Panc1 (cell line): ENCODE results near the gene FANK1. TPM values are rescaled to one million over a fixed set of nuclear protein-coding genes. Genes with fewer than 3 reads are reported as not detected.

ENCODE experiments used
- ATAC-seq: fragments of 200-7000 bp; cut with Tn5 transposase; 2 replicates; pipeline ENCODE4 v1.9.1; 2020; ENCODE audit warnings: mild to moderate bottlenecking, moderate library complexity
- BruUV-seq: library from RNA; stranded (reverse); fragments of 400-500 nt; replicated peaks from 2 replicates; lab custom pipeline; 2021; lab: Mats Ljungman, UMichigan
- CTCF ChIA-PET: fragments of 300-600 bp; sonication (Branson Sonifier 250); formaldehyde crosslinking; loops from one replicate; lab custom pipeline; 2022; ENCODE audit warnings: antibody characterized with exemption; lab: Charles Lee
- POLR2A ChIA-PET: fragments of 300-600 bp; sonication (Branson Sonifier 250); formaldehyde crosslinking; loops from one replicate; lab custom pipeline; 2022; ENCODE audit warnings: antibody characterized with exemption; lab: Charles Lee
- DNase-seq: peaks from one replicate; pipeline ENCODE4 v3.0.0-alpha.2; 2010; ENCODE audit warnings: low read depth, low spot score
- H3K27ac ChIP-seq: 2 replicates; pipeline ENCODE4 v1.5.1; 2011; ENCODE audit warnings: mild to moderate bottlenecking, low read length, inconsistent platforms
- H3K27me3 ChIP-seq: fragments of 200-500 bp; sonication (Bioruptor generic); 2 replicates; pipeline ENCODE4 v1.6.0; 2014; ENCODE audit warnings: low read length, inconsistent platforms; ENCODE audit not compliant: control insufficient read depth, insufficient read depth
- H3K36me3 ChIP-seq: fragments of 200-500 bp; sonication (Bioruptor generic); 2 replicates; pipeline ENCODE4 v1.5.1; 2014; ENCODE audit warnings: inconsistent platforms, mild to moderate bottlenecking, low read length, moderate library complexity; ENCODE audit not compliant: control insufficient read depth, insufficient read depth
- H3K4me1 ChIP-seq: 2 replicates; pipeline ENCODE4 v1.5.1; 2011; ENCODE audit warnings: inconsistent platforms, mild to moderate bottlenecking, low read length, moderate library complexity; ENCODE audit not compliant: control insufficient read depth, insufficient read depth
- H3K4me3 ChIP-seq, 2 experiments: 2 replicates each; pipeline ENCODE4 v1.5.1; 2011 to 2012; ENCODE audit warnings: low read depth in 2 of 2, low read length in 2 of 2, mild to moderate bottlenecking in 2 of 2, inconsistent platforms in 1 of 2, moderate library complexity in 1 of 2
- H3K9me3 ChIP-seq: fragments of 200-500 bp; sonication (Bioruptor generic); 2 replicates; pipeline ENCODE4 v1.5.1; 2014; ENCODE audit warnings: low read depth, mild to moderate bottlenecking, inconsistent platforms, low read length, moderate library complexity; ENCODE audit not compliant: control insufficient read depth, insufficient read depth
- POLR2AphosphoS5 ChIP-seq: IDR thresholded peaks from 2 replicates; pipeline ENCODE4 v1.6.1; 2012; ENCODE audit warnings: mild to moderate bottlenecking, low read depth, low read length, moderate library complexity
- SIN3A ChIP-seq: IDR thresholded peaks from 2 replicates; pipeline ENCODE4 v1.6.1; 2012; ENCODE audit warnings: low read depth, mild to moderate bottlenecking, low read length, moderate library complexity, borderline replicate concordance; ENCODE audit not compliant: insufficient read depth
- TCF7L2 ChIP-seq: IDR thresholded peaks from 2 replicates; pipeline ENCODE4 v1.6.1; 2011; ENCODE audit warnings: mild to moderate bottlenecking, low read depth, low read length, inconsistent platforms
- in situ Hi-C: cut with HindIII; loops from 2 replicates; pipeline ENCODE4 v1.10.0; 2016; ENCODE audit warnings: low sequenced_read_pairs, low pct_unique_long_range_greater_than_20kb
- intact Hi-C: fragments of 100-400 bp; cut with micrococcal nuclease; formaldehyde crosslinking; loops from one replicate; pipeline ENCODE4 v1.10.0; 2022; ENCODE audit not compliant: unreplicated experiment
- total RNA-seq: library from RNA; stranded (reverse); gene quantifications from one replicate; pipeline ENCODE4 v1.2.1, GENCODE V29; 2021; ENCODE audit not compliant: unreplicated experiment
- TF ChIP-seq, protein P1 (sequence below), 2 experiments: IDR thresholded peaks; 2 replicates each; pipeline ENCODE4 v1.6.1; 2011 to 2012; ENCODE audit warnings: low read depth in 2 of 2, control low read depth in 1 of 2, low read length in 1 of 2, mild to moderate bottlenecking in 1 of 2, moderate library complexity in 1 of 2; ENCODE audit not compliant: insufficient read depth in 1 of 2
- TF ChIP-seq, protein P2 (sequence below): fragments of 450-650 bp; IDR thresholded peaks from 2 replicates; pipeline ENCODE4 v1.5.1; 2017; ENCODE audit warnings: mild to moderate bottlenecking

Gene FANK1
- total RNA-seq, 1 experiment from 2014 or later, result 19.1 TPM

DNA sequence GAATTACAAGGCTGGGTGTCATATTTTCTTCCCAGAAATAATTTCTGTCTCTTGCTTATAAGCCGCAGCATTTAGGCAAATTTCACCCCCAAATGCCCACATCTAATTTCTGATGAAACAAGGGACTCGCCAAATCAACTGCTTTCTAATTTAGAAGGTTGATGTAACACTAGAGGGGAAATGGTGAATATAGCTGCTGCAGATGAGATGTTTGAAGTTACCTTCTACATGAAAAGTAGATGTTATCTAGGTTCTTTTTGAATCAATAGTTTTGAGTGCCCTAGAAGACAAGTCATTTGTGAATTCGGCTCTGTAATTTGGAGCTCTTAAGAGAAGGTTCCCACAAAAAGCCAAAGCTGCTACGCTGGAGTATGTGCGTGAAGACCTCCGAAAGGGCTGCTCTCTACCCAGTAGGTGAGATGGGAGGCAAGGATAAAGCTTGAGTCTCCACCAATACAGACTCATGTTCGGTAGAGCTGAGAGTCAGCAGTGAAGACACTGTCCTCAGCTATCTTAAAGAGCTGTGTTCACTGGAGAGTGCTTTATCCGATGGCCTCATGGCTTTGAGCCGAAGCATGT lies 99.5 kb downstream of the FANK1 start:
- ChIA-PET POLR2A (no interaction called here), CTCF (no interaction called here)
- no TSS peak for BruUV-seq
- no peaks in the 10 kb centered on the region for H3K36me3 ChIP-seq
- H3K4me3 ChIP-seq, result no peak overlapping the region
- intact Hi-C loops (no loop called here), in situ Hi-C loops (no loop called here)
- no peaks in the 10 kb centered on the region for H3K4me1 ChIP-seq
- no peaks in the 10 kb centered on the region for H3K9me3 ChIP-seq
- ATAC-seq, result no peak
- H3K27me3 ChIP-seq, result no peaks in the 10 kb centered on the region
- TF ChIP-seq, protein P1, sequence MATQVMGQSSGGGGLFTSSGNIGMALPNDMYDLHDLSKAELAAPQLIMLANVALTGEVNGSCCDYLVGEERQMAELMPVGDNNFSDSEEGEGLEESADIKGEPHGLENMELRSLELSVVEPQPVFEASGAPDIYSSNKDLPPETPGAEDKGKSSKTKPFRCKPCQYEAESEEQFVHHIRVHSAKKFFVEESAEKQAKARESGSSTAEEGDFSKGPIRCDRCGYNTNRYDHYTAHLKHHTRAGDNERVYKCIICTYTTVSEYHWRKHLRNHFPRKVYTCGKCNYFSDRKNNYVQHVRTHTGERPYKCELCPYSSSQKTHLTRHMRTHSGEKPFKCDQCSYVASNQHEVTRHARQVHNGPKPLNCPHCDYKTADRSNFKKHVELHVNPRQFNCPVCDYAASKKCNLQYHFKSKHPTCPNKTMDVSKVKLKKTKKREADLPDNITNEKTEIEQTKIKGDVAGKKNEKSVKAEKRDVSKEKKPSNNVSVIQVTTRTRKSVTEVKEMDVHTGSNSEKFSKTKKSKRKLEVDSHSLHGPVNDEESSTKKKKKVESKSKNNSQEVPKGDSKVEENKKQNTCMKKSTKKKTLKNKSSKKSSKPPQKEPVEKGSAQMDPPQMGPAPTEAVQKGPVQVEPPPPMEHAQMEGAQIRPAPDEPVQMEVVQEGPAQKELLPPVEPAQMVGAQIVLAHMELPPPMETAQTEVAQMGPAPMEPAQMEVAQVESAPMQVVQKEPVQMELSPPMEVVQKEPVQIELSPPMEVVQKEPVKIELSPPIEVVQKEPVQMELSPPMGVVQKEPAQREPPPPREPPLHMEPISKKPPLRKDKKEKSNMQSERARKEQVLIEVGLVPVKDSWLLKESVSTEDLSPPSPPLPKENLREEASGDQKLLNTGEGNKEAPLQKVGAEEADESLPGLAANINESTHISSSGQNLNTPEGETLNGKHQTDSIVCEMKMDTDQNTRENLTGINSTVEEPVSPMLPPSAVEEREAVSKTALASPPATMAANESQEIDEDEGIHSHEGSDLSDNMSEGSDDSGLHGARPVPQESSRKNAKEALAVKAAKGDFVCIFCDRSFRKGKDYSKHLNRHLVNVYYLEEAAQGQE (IDR thresholded peaks at IDR 0.05; ENCODE audit: insufficient read depth in 1 of 2, low read depth in 2 of 2, low read length in 1 of 2), result no peak
- TF ChIP-seq, protein P2, sequence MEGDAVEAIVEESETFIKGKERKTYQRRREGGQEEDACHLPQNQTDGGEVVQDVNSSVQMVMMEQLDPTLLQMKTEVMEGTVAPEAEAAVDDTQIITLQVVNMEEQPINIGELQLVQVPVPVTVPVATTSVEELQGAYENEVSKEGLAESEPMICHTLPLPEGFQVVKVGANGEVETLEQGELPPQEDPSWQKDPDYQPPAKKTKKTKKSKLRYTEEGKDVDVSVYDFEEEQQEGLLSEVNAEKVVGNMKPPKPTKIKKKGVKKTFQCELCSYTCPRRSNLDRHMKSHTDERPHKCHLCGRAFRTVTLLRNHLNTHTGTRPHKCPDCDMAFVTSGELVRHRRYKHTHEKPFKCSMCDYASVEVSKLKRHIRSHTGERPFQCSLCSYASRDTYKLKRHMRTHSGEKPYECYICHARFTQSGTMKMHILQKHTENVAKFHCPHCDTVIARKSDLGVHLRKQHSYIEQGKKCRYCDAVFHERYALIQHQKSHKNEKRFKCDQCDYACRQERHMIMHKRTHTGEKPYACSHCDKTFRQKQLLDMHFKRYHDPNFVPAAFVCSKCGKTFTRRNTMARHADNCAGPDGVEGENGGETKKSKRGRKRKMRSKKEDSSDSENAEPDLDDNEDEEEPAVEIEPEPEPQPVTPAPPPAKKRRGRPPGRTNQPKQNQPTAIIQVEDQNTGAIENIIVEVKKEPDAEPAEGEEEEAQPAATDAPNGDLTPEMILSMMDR, result no peak
- DNase-seq, result no peak
- H3K27ac ChIP-seq, result no peak overlapping the region

DNA sequence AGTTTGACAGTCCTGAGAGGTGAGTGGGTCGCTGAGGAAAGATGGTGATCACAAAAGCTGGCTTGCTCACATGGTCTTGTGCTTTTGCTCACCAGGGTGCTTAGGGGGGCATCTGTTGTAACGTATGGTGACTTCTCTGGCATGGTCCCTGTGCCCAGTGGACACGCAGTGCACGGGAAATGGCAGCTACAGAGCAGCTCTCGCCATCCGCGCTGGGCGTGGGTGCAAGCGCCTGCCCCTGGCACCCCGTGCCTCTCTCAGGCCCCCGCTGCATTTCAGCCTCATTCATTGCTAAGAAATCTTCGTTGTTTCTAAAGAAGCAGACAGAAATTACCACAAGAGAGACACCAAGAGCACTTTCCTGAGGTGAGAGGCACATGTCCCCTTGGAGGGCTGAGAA lies 101.2 kb downstream of the FANK1 start:
- intact Hi-C loops, result no loop called here
- no peaks in the 10 kb centered on the region for H3K27me3 ChIP-seq
- in situ Hi-C loops, result no loop called here
- DNase-seq, result no peak
- no peaks in the 10 kb centered on the region for H3K36me3 ChIP-seq
- POLR2A ChIA-PET, result no interaction called here
- TF ChIP-seq, protein P1 (IDR thresholded peaks at IDR 0.05; ENCODE audit: insufficient read depth in 1 of 2, low read depth in 2 of 2, low read length in 1 of 2), result no peak
- TF ChIP-seq SIN3A (no peak), POLR2AphosphoS5 (no peak), TCF7L2 (no peak)
- TF ChIP-seq, protein P2, result no peak
- ATAC-seq, result no peak
- no peak overlapping the region for H3K4me3 ChIP-seq
- H3K4me1 ChIP-seq, result no peaks in the 10 kb centered on the region
- no TSS peak for BruUV-seq
- CTCF ChIA-PET, result no interaction called here
- no peak overlapping the region for H3K27ac ChIP-seq
- H3K9me3 ChIP-seq, result no peaks in the 10 kb centered on the region
